Measurements from ENCODE around the gene CCDC40.

- no peak for TF ChIP-seq CTCF (IDR thresholded peaks at IDR 0.05)
- TF ChIP-seq EZH2 (IDR thresholded peaks at IDR 0.05; ENCODE audit: borderline replicate concordance, insufficient read depth, low read depth, low read length, poor library complexity, severe bottlenecking): no peak
These were observed 76.6 kb downstream of the CCDC40 start for GRCh38 chr17:80113033-80113484.

Data from B cell (primary cell).